ENCODE results near the gene MTM1.

MTM1 gene

DNA sequence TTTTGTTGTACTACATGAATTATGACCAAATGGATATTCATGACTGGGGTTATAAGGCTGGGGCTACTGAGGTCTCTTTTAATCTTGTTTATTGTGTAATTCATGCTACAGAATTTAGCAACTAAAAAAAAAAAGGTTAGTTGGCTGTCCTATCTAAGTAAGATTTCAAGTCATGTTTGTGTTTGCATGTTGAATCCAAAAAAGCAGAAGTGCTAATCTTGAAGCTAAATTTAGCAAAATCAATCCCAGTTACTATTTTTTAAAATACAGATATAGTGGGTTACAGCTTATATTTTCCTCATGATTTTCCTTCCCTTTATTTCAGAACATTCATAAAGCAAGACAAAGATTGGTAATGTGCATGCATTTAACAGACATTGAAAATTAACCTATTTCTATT lies 144.2 kb downstream of the MTM1 start:
- Histone ChIP-seq H3K4me3 (ENCODE audit: low read length) (no peak overlapping the region), H3K23ac (ENCODE audit: low read length) (no peak overlapping the region), H2BK15ac (replicated peaks; ENCODE audit: low read depth) (no peak overlapping the region), H2BK5ac (ENCODE audit: low read length) (no peak overlapping the region), H4K8ac (ENCODE audit: low read depth, low read length) (no peak overlapping the region), H3K27me3 (ENCODE audit: insufficient read depth, low read length, poor library complexity) (no peaks in the 10 kb centered on the region), H3K4ac (ENCODE audit: low read depth, low read length) (no peak overlapping the region), H3K4me2 (ENCODE audit: low read length) (no peak overlapping the region), H3K18ac (ENCODE audit: low read length) (no peak overlapping the region), H3K9ac (ENCODE audit: low read length) (no peak overlapping the region), H3K79me1 (ENCODE audit: low read length) (no peaks in the 10 kb centered on the region), H3K4me1 (ENCODE audit: control insufficient read depth, low read depth, low read length) (no peaks in the 10 kb centered on the region), H4K5ac (ENCODE audit: low read length) (no peak overlapping the region), H2BK120ac (ENCODE audit: low read depth, low read length) (no peak overlapping the region), H3K79me2 (ENCODE audit: control insufficient read depth, insufficient read depth, low read length) (no peaks in the 10 kb centered on the region), H2AK5ac (ENCODE audit: low read length) (no peak overlapping the region), H3K56ac (ENCODE audit: low read length) (no peak overlapping the region), H3K27ac (ENCODE audit: low read depth, low read length) (no peak overlapping the region), H3K36me3 (ENCODE audit: control insufficient read depth, insufficient read depth, low read length) (no peaks in the 10 kb centered on the region)
- DNase-seq: no peak

DNA sequence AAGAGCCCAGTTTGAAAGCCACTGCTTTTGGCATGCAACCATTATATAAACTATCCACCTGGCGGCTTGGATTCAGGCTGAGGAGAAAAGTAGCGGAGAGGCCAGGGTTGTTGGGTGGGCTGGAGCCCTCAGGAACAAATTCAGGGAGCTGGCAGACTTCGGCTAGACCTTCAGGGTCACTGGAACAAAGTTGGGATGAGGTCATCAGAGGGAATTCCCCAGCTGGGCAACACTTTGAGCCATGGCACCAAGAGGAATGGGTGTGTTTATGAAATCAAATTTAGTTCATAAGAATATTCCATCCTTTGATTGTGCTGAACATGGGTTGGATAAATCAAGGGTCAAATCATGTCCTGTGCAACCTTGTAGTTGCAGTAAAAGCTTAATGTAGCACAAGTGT lies 146.8 kb downstream of the MTM1 start:
- no peak overlapping the region for H2BK120ac ChIP-seq (ENCODE audit: low read depth, low read length)
- no peak overlapping the region for H3K4me2 ChIP-seq (ENCODE audit: low read length)
- H3K79me1 ChIP-seq (ENCODE audit: low read length): no peaks in the 10 kb centered on the region
- no peaks in the 10 kb centered on the region for H3K4me1 ChIP-seq (ENCODE audit: control insufficient read depth, low read depth, low read length)
- no peak overlapping the region for H3K9ac ChIP-seq (ENCODE audit: low read length)
- DNase-seq: no peak
- H3K23ac ChIP-seq (ENCODE audit: low read length): no peak overlapping the region
- H2AK5ac ChIP-seq (ENCODE audit: low read length): no peak overlapping the region
- no peak overlapping the region for H2BK5ac ChIP-seq (ENCODE audit: low read length)
- H3K79me2 ChIP-seq (ENCODE audit: control insufficient read depth, insufficient read depth, low read length): no peaks in the 10 kb centered on the region
- no peak overlapping the region for H3K4ac ChIP-seq (ENCODE audit: low read depth, low read length)
- H4K8ac ChIP-seq (ENCODE audit: low read depth, low read length): no peak overlapping the region
- no peaks in the 10 kb centered on the region for H3K36me3 ChIP-seq (ENCODE audit: control insufficient read depth, insufficient read depth, low read length)
- no peak overlapping the region for H3K4me3 ChIP-seq (ENCODE audit: low read length)
- no peak overlapping the region for H3K56ac ChIP-seq (ENCODE audit: low read length)
- no peak overlapping the region for H2BK15ac ChIP-seq (replicated peaks; ENCODE audit: low read depth)
- H3K27me3 ChIP-seq (ENCODE audit: insufficient read depth, low read length, poor library complexity): no peaks in the 10 kb centered on the region
- no peak overlapping the region for H4K5ac ChIP-seq (ENCODE audit: low read length)
- WGBS (ENCODE audit: extremely low coverage, insufficient coverage, low lambda C conversion rate): no CpG with 5 or more reads among the region's 3 CpGs
- H3K18ac ChIP-seq (ENCODE audit: low read length): no peak overlapping the region
- no peak overlapping the region for H3K27ac ChIP-seq (ENCODE audit: low read depth, low read length)

DNA sequence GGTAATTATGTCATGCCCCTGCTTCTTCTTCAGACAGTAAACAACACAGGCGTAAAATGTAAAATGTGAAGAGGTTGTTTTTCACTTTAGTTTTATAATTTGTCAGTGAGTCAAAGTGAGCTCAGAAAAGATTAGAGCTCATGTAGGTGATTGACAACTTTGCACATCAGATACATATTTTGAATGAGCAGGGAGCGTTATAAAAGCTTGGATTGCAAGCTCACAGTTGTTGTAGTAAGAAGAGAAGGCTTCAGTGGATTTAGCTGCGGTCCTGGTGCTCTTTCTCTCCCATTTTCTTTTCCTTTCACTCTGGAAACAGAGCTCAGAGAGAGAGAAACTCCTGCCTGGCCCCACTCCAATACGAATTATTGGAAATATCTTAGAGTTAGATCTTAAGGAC lies 151.2 kb downstream of the MTM1 start:
- Histone ChIP-seq H3K23ac (ENCODE audit: low read length) (no peak overlapping the region), H3K4me2 (ENCODE audit: low read length) (no peak overlapping the region), H3K79me2 (ENCODE audit: control insufficient read depth, insufficient read depth, low read length) (no peaks in the 10 kb centered on the region), H3K9ac (ENCODE audit: low read length) (no peak overlapping the region), H3K4ac (ENCODE audit: low read depth, low read length) (no peak overlapping the region), H3K79me1 (ENCODE audit: low read length) (no peaks in the 10 kb centered on the region), H2BK120ac (ENCODE audit: low read depth, low read length) (no peak overlapping the region), H3K56ac (ENCODE audit: low read length) (no peak overlapping the region), H2BK15ac (replicated peaks; ENCODE audit: low read depth) (no peak overlapping the region), H3K27ac (ENCODE audit: low read depth, low read length) (no peak overlapping the region), H3K4me1 (ENCODE audit: control insufficient read depth, low read depth, low read length) (no peaks in the 10 kb centered on the region), H2BK5ac (ENCODE audit: low read length) (no peak overlapping the region), H4K8ac (ENCODE audit: low read depth, low read length) (no peak overlapping the region), H2AK5ac (ENCODE audit: low read length) (no peak overlapping the region), H3K4me3 (ENCODE audit: low read length) (no peak overlapping the region), H3K27me3 (ENCODE audit: insufficient read depth, low read length, poor library complexity) (no peaks in the 10 kb centered on the region), H3K36me3 (ENCODE audit: control insufficient read depth, insufficient read depth, low read length) (no peaks in the 10 kb centered on the region), H4K5ac (ENCODE audit: low read length) (no peak overlapping the region), H3K18ac (ENCODE audit: low read length) (no peak overlapping the region)
- no peak for DNase-seq
- no CpG with 5 or more reads among the region's 4 CpGs for WGBS (ENCODE audit: extremely low coverage, insufficient coverage, low lambda C conversion rate)

All from mesendoderm (in vitro differentiated cells).